ENCODE data around the gene SRRM1.

GRCh38 chr1:24691051-24691450 lies 47.9 kb downstream of the SRRM1 start:
- TF ChIP-seq CTCF (IDR thresholded peaks at IDR 0.05; ENCODE audit: extremely low read depth in 1 of 2, insufficient read depth in 1 of 2, low read depth in 1 of 2, low read length in 2 of 2) (no peak), POLR2A (IDR thresholded peaks at IDR 0.05; ENCODE audit: low read depth, low read length) (no peak), JUN (IDR thresholded peaks at IDR 0.05; ENCODE audit: borderline replicate concordance, insufficient read depth, insufficient read length, low read depth) (no peak), EZH2 (IDR thresholded peaks at IDR 0.05; ENCODE audit: borderline replicate concordance, low read depth, low read length, severe bottlenecking) (no peak), FOS (IDR thresholded peaks at IDR 0.05; ENCODE audit: borderline replicate concordance, insufficient read depth, low read length) (no peak)

Data from endothelial cell of umbilical vein (primary cell).